MCF 10A (cell line): ENCODE measurements around the gene FHOD1. TPM values are rescaled to one million over a fixed set of nuclear protein-coding genes. Genes with fewer than 3 reads are reported as not detected.

Experiments
- BruUV-seq: library from RNA; stranded (reverse); fragments of 400-500 nt; replicated peaks from 2 replicates; lab custom pipeline; 2021; lab: Mats Ljungman, UMichigan
- CTCF ChIA-PET: fragments of 300-600 bp; sonication (Branson Sonifier 250); formaldehyde crosslinking; extraction: SDS; loops from one replicate; lab custom pipeline; 2021; ENCODE audit warnings: antibody characterized with exemption, inconsistent platforms; lab: Yijun Ruan, JAX
- POLR2A ChIA-PET: fragments of 300-600, 350-650 bp; sonication (Branson Sonifier 250); formaldehyde crosslinking; extraction: SDS; loops from one replicate; lab custom pipeline; 2020; ENCODE audit warnings: antibody characterized with exemption, inconsistent platforms; lab: Yijun Ruan, JAX
- DNase-seq: peaks from one replicate; pipeline ENCODE4 v3.0.0-alpha.2; 2018; ENCODE audit not compliant: unreplicated experiment
- H3K27ac Mint-ChIP-seq: one replicate; pipeline ENCODE4 v1.8.0; 2022; ENCODE audit warnings: mild to moderate bottlenecking, low read depth, mixed read lengths; ENCODE audit not compliant: unreplicated experiment
- H3K27me3 Mint-ChIP-seq: one replicate; pipeline ENCODE4 v1.8.0; 2022; ENCODE audit warnings: mixed read lengths; ENCODE audit not compliant: insufficient read depth, unreplicated experiment
- H3K36me3 Mint-ChIP-seq: one replicate; pipeline ENCODE4 v1.8.0; 2022; ENCODE audit warnings: mild to moderate bottlenecking, moderate library complexity, mixed read lengths; ENCODE audit not compliant: insufficient read depth, unreplicated experiment
- H3K4me1 Mint-ChIP-seq: one replicate; pipeline ENCODE4 v1.8.0; 2022; ENCODE audit warnings: mixed read lengths; ENCODE audit not compliant: insufficient read depth, unreplicated experiment
- H3K4me3 Mint-ChIP-seq: one replicate; pipeline ENCODE4 v1.8.0; 2022; ENCODE audit warnings: mild to moderate bottlenecking, moderate library complexity, mixed read lengths; ENCODE audit not compliant: unreplicated experiment
- H3K9me3 Mint-ChIP-seq: one replicate; pipeline ENCODE4 v1.8.0; 2022; ENCODE audit warnings: mixed read lengths; ENCODE audit not compliant: unreplicated experiment
- CTCF ChIP-seq: fragments of 200-600 bp; IDR thresholded peaks from one replicate; pipeline ENCODE4 v1.8.0; 2022; ENCODE audit warnings: antibody characterized with exemption, mild to moderate bottlenecking; ENCODE audit not compliant: unreplicated experiment
- intact Hi-C: fragments of 100-400 bp; cut with micrococcal nuclease; formaldehyde crosslinking; loops from 2 replicates; pipeline ENCODE4 v1.14.1; 2022
- total RNA-seq: library from RNA; stranded (reverse); gene quantifications from 2 replicates; pipeline ENCODE4 v1.2.3, GENCODE V29; 2022

Gene FHOD1
- total RNA-seq, 1 experiment from 2014 or later, result 14.7 TPM

- no TSS peak for BruUV-seq
- H3K4me3 Mint-ChIP-seq, result no peak overlapping the region
- no peaks in the 10 kb centered on the region for H3K9me3 Mint-ChIP-seq
- no peak for TF ChIP-seq CTCF
- ChIA-PET POLR2A (no interaction called here), CTCF (interaction anchor here (0.6 kb wide), 1 partner anchor 7 kb away, joined by 3 read pairs; no protein-coding TSS in a partner anchor)
- no peak overlapping the region for H3K27ac Mint-ChIP-seq
- no peaks in the 10 kb centered on the region for H3K4me1 Mint-ChIP-seq
- DNase-seq, result no peak
- H3K27me3 Mint-ChIP-seq, result peaks cover 7% of the 10 kb centered on the region
- intact Hi-C loops, result no loop called here
- H3K36me3 Mint-ChIP-seq, result no peaks in the 10 kb centered on the region
Measured at GRCh38 chr16:67254801-67255552, 7.7 kb upstream of the FHOD1 start.

- Mint-ChIP-seq H3K4me1 (peaks cover 8% of the 10 kb centered on the region), H3K27ac (no peak overlapping the region), H3K27me3 (peaks cover 18% of the 10 kb centered on the region), H3K36me3 (no peaks in the 10 kb centered on the region), H3K9me3 (no peaks in the 10 kb centered on the region), H3K4me3 (no peak overlapping the region)
- POLR2A ChIA-PET, result no interaction called here
- no peak for DNase-seq
- CTCF ChIA-PET, result interaction anchor here (0.5 to 1.0 kb wide), 5 partner anchors 14 to 216 kb away, joined by 3 to 4 read pairs (median 3); no protein-coding TSS in a partner anchor
- intact Hi-C loops, result no loop called here
- BruUV-seq, result no TSS peak
- TF ChIP-seq CTCF, result no peak
Measured at GRCh38 chr16:67252609-67253497, 5.6 kb upstream of the FHOD1 start.

GRCh38 chr16:67250045-67250327, 2.7 kb upstream of the FHOD1 start:
- H3K27me3 Mint-ChIP-seq, result peaks cover 18% of the 10 kb centered on the region
- peak overlapping the region; percentile 43 for H3K4me3 Mint-ChIP-seq
- peaks cover 20% of the 10 kb centered on the region for H3K4me1 Mint-ChIP-seq
- BruUV-seq, result no TSS peak
- POLR2A ChIA-PET, result interaction anchor here (0.6 kb wide), 2 partner anchors 10 to 216 kb away, joined by 3 to 4 read pairs; no protein-coding TSS in a partner anchor
- intact Hi-C loops, result no loop called here
- CTCF ChIA-PET, result interaction anchor here (0.6 to 3.1 kb wide), 3 partner anchors 11 to 264 kb away, joined by 3 to 19 read pairs (median 6); no protein-coding TSS in a partner anchor
- no peak for DNase-seq
- no peaks in the 10 kb centered on the region for H3K36me3 Mint-ChIP-seq
- TF ChIP-seq CTCF, result no peak
- no peak overlapping the region for H3K27ac Mint-ChIP-seq
- no peaks in the 10 kb centered on the region for H3K9me3 Mint-ChIP-seq
